HCT116 (cell line): Measurements from ENCODE around the gene ZCCHC24. TPM values are rescaled to one million over a fixed set of nuclear protein-coding genes. Genes with fewer than 3 reads are reported as not detected.

Source experiments
- ATAC-seq: fragments of 200-7000 bp; cut with Tn5 transposase; 2 replicates; pipeline ENCODE4 v1.9.1; 2020; ENCODE audit warnings: mild to moderate bottlenecking, moderate library complexity
- BruUV-seq: library from RNA; stranded (reverse); fragments of 400-500 nt; replicated peaks from 2 replicates; lab custom pipeline; 2021; lab: Mats Ljungman, UMichigan
- CTCF ChIA-PET: fragments of 300-600 bp; sonication (Branson Sonifier 250); formaldehyde crosslinking; loops from one replicate; lab custom pipeline; 2021; ENCODE audit warnings: antibody characterized with exemption; lab: Charles Lee
- POLR2A ChIA-PET: fragments of 300-600, 350-600 bp; sonication (Branson Sonifier 250); formaldehyde crosslinking; loops from one replicate; lab custom pipeline; 2021; ENCODE audit warnings: antibody characterized with exemption; lab: Charles Lee
- RAD21 ChIA-PET, 2 experiments: fragments of 300-600 bp; sonication (Branson Sonifier 250); formaldehyde crosslinking; loops; one replicate each; lab custom pipeline; 2023; ENCODE audit warnings: low total read pairs in 2 of 2; ENCODE audit not compliant: uncharacterized antibody in 2 of 2, unreplicated experiment in 2 of 2, low non-redundant PET in 1 of 2; lab: Charles Lee
- DNase-seq: peaks from one replicate; pipeline ENCODE4 v3.0.0-alpha.2; 2010; ENCODE audit warnings: low read depth, low spot score
- H2AFZ ChIP-seq: fragments of 200-600 bp; shearing (Covaris generic), sonication (generic); 2 replicates; pipeline ENCODE4 v1.6.1; 2017; ENCODE audit warnings: low read depth, mixed run types, mixed read lengths, antibody characterized with exemption, low read length; ENCODE audit not compliant: poor library complexity, severe bottlenecking
- H3K27ac ChIP-seq: 2 replicates; pipeline ENCODE4 v1.5.1; 2012; ENCODE audit warnings: low read depth, low read length
- H3K27me3 ChIP-seq: fragments of 200-600 bp; sonication (generic); 2 replicates; pipeline ENCODE4 v1.6.1; 2016; ENCODE audit warnings: mixed run types, low read length, mixed read lengths; ENCODE audit not compliant: insufficient read depth
- H3K36me3 ChIP-seq, 2 experiments: fragments of 200-500 bp in 1 of 2; fragments of 200-600 bp in 1 of 2; sonication (Bioruptor generic) in 1 of 2; sonication (generic) in 1 of 2; 2 replicates each; pipeline versions ENCODE4 v1.5.1 to v1.6.1; 2014 to 2016; ENCODE audit warnings: low read length in 2 of 2, inconsistent platforms in 1 of 2, mixed read lengths in 1 of 2, mixed run types in 1 of 2; ENCODE audit not compliant: insufficient read depth in 2 of 2, control insufficient read depth in 1 of 2
- H3K4me1 ChIP-seq, 2 experiments: fragments of 200-600 bp in 1 of 2; sonication (generic) in 1 of 2; 2 replicates each; pipeline versions ENCODE4 v1.5.1 to v1.6.1; 2012 to 2017; ENCODE audit warnings: low read length in 2 of 2, inconsistent platforms in 1 of 2, mild to moderate bottlenecking in 1 of 2, mixed read lengths in 1 of 2, mixed run types in 1 of 2, moderate library complexity in 1 of 2; ENCODE audit not compliant: insufficient read depth in 2 of 2, control insufficient read depth in 1 of 2
- H3K4me2 ChIP-seq: fragments of 200-600 bp; sonication (generic); 2 replicates; pipeline ENCODE4 v1.6.1; 2017; ENCODE audit warnings: mixed run types, low read length, mixed read lengths
- H3K4me3 ChIP-seq, 2 experiments: fragments of 200-600 bp in 1 of 2; sonication (generic) in 1 of 2; replicated peaks in 1 of 2; 2 replicates each; pipeline ENCODE4 v1.5.1; 2011 to 2016; ENCODE audit warnings: low read length in 2 of 2, control low read depth in 1 of 2, low read depth in 1 of 2, mild to moderate bottlenecking in 1 of 2, mixed read lengths in 1 of 2, mixed run types in 1 of 2
- H3K79me2 ChIP-seq: fragments of 200-600 bp; sonication (generic); 2 replicates; pipeline ENCODE4 v1.6.1; 2017; ENCODE audit warnings: mild to moderate bottlenecking, mixed run types, low read length, moderate library complexity, mixed read lengths; ENCODE audit not compliant: insufficient read depth
- H3K9ac ChIP-seq: fragments of 200-600 bp; sonication (generic); 2 replicates; pipeline ENCODE4 v1.6.1; 2016; ENCODE audit warnings: low read length, mixed read lengths
- H3K9me2 ChIP-seq: fragments of 200-600 bp; sonication (generic), shearing (Covaris generic); 2 replicates; pipeline ENCODE4 v1.6.1; 2017; ENCODE audit warnings: mixed run types, mild to moderate bottlenecking, moderate library complexity; ENCODE audit not compliant: insufficient read depth
- H3K9me3 ChIP-seq, 2 experiments: fragments of 200-500 bp in 1 of 2; fragments of 200-600 bp in 1 of 2; sonication (Bioruptor generic) in 1 of 2; sonication (generic) in 1 of 2; 2 replicates each; pipeline ENCODE4 v1.6.1; 2014 to 2017; ENCODE audit warnings: low read length in 2 of 2, mixed read lengths in 2 of 2, inconsistent platforms in 1 of 2, low read depth in 1 of 2, mild to moderate bottlenecking in 1 of 2, mixed run types in 1 of 2, moderate library complexity in 1 of 2; ENCODE audit not compliant: control insufficient read depth in 1 of 2, insufficient read depth in 1 of 2
- H4K20me1 ChIP-seq: fragments of 200-600 bp; sonication (generic), shearing (Covaris generic); 2 replicates; pipeline ENCODE4 v1.6.1; 2017; ENCODE audit warnings: mixed run types, mild to moderate bottlenecking, moderate library complexity; ENCODE audit not compliant: insufficient read depth
- CBX3 ChIP-seq: IDR thresholded peaks from 2 replicates; pipeline ENCODE4 v1.6.1; 2012; ENCODE audit warnings: low read depth
- CEBPB ChIP-seq: IDR thresholded peaks from 2 replicates; pipeline ENCODE4 v1.6.1; 2012; ENCODE audit warnings: low read depth
- ELF1 ChIP-seq: IDR thresholded peaks from 2 replicates; pipeline ENCODE4 v1.6.1; 2012; ENCODE audit warnings: low read depth, borderline replicate concordance
- EZH2 ChIP-seq: fragments of 200-600 bp; sonication (generic); IDR thresholded peaks from 2 replicates; pipeline ENCODE4 v1.6.1; 2017; ENCODE audit warnings: antibody characterized with exemption, mixed run types
- FOSL1 ChIP-seq: IDR thresholded peaks from 2 replicates; pipeline ENCODE4 v1.6.1; 2012; ENCODE audit warnings: low read depth
- MAX ChIP-seq: IDR thresholded peaks from 2 replicates; pipeline ENCODE4 v1.6.1; 2012
- REST ChIP-seq: IDR thresholded peaks from 2 replicates; pipeline ENCODE4 v1.6.1; 2012; ENCODE audit warnings: low read depth
- SIN3A ChIP-seq: IDR thresholded peaks from 2 replicates; pipeline ENCODE4 v1.6.1; 2012; ENCODE audit warnings: low read depth
- YY1 ChIP-seq: IDR thresholded peaks from 2 replicates; pipeline ENCODE4 v1.6.1; 2011; ENCODE audit warnings: low read length, low read depth, moderate library complexity, mild to moderate bottlenecking; ENCODE audit not compliant: insufficient replicate concordance; ENCODE audit errors: extremely low read depth
- ZFX ChIP-seq: fragments of 450-650 bp; IDR thresholded peaks from 2 replicates; pipeline ENCODE4 v1.6.1; 2017
- ZNF274 ChIP-seq: fragments of 200-500 bp; sonication (Bioruptor generic); IDR thresholded peaks from 2 replicates; pipeline ENCODE4 v1.6.1; 2014; ENCODE audit warnings: mild to moderate bottlenecking, low read depth, low read length, inconsistent platforms
- intact Hi-C: fragments of 100-400 bp; cut with micrococcal nuclease; formaldehyde crosslinking; loops from 2 replicates; pipeline ENCODE4 v1.10.0; 2022
- total RNA-seq: library from RNA; stranded (reverse); gene quantifications from one replicate; pipeline ENCODE4 v1.2.1, GENCODE V29; 2021; ENCODE audit not compliant: unreplicated experiment

Gene ZCCHC24
- total RNA-seq, 1 experiment from 2014 or later = 7.0 TPM

GRCh38 chr10:79430936-79431335 is 14.5 kb downstream of the ZCCHC24 start (continued):
- TF ChIP-seq YY1 (no peak), REST (no peak), ELF1 (no peak), CBX3 (no peak), SIN3A (no peak)

- no peaks in the 10 kb centered on the region for H3K9me2 ChIP-seq
- no peaks in the 10 kb centered on the region for H3K79me2 ChIP-seq
- ChIA-PET RAD21 (no interaction called here), POLR2A (no interaction called here), CTCF (no interaction called here)
- no peak overlapping the region for H2AFZ ChIP-seq
- H3K4me1 ChIP-seq = peaks cover 0 to 12% of the 10 kb centered on the region in 2 experiments; a peak in 2 of 4 replicates
- H4K20me1 ChIP-seq = no peaks in the 10 kb centered on the region
- intact Hi-C loops = no loop called here
- H3K9ac ChIP-seq = no peak overlapping the region
- no peak for DNase-seq
- H3K36me3 ChIP-seq = peaks cover 0 to 4% of the 10 kb centered on the region in 2 experiments; a peak in 1 of 4 replicates
- H3K27ac ChIP-seq = no peak overlapping the region
- TF ChIP-seq REST = no peak
- TF ChIP-seq ZNF274 = no peak
- no peak for TF ChIP-seq CEBPB
- TF ChIP-seq ZFX = no peak
- no peak for TF ChIP-seq FOSL1
- no peak for TF ChIP-seq CBX3
- TF ChIP-seq EZH2 = no peak
- no peak for TF ChIP-seq MAX
- no peak overlapping the region for H3K4me2 ChIP-seq
- H3K27me3 ChIP-seq = no peaks in the 10 kb centered on the region
- no peak for ATAC-seq
- no TSS peak for BruUV-seq
- no peak overlapping the region for H3K4me3 ChIP-seq
- no peaks in the 10 kb centered on the region for H3K9me3 ChIP-seq
These were observed 15.0 kb downstream of the ZCCHC24 start for GRCh38 chr10:79430325-79430905.
